ENCODE measurements around the gene PAXIP1.

PAXIP1 gene

DNA sequence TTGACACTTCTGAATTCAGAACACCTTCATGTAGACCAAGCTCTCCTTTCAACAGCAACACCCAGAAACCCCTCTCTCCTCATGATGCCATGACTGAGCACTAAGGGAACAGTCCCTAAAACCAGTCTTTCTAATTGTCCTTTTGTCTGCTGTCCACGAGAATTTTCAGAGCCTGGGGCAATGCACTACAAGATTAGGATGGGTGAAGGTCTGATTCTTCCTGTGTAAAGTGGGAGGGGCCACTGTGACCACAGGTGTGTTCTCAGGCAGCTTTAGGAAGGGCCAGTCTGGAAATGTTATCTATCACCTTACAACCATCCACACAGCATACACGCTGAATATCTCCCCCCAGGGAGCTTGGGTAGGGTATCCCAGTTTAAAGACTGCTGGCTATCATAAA, 7.9 kb downstream of the PAXIP1 start:
- no peak for DNase-seq (ENCODE audit: low spot score)

DNA sequence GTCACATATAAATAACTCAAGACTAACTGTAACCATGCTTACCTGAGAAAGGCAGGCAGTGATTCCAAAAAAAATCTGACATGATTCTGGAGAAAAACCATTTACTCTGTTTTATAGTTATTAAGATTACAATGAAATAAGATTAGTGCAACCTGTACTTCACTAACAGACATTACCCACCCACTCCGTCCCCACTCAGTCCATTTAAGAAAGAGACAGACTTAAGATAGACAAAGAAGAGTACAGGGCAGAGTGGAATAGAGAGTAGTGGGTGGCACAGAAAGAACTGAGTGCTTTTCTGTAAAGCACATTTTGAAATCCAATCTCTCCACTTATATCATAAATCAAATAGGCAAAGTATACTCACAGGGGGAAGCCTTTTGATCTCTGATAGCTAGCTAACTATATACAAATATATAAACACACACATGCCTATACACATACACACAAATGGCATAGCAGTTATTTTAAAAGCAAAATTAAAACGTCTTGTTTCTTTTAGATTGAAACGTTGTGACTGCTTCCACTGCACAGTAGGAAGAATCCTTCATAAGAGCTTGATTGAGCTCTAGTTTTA, 11.9 kb downstream of the PAXIP1 start:
- no peak for DNase-seq (ENCODE audit: low spot score)

DNA sequence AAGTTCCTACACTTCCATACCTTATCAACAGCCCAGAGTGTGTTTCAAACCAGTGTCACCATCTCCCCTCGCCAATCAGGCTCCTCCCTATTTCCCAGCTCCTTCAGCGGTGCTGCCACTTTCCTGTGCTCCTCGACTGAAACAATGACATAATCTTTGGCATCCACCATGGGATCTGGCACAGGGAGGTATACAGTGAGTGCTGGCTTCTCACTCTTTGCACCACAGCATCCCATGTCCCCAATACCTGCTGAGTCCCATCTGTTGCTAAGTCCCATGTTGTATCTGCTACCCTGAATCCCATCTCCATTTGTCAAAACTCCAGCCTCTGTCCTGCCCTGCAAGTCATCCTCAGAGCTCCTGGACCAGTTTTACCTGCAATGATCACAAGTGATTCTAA, 15.4 kb downstream of the PAXIP1 start:
- DNase-seq (ENCODE audit: low spot score) = no peak

DNA sequence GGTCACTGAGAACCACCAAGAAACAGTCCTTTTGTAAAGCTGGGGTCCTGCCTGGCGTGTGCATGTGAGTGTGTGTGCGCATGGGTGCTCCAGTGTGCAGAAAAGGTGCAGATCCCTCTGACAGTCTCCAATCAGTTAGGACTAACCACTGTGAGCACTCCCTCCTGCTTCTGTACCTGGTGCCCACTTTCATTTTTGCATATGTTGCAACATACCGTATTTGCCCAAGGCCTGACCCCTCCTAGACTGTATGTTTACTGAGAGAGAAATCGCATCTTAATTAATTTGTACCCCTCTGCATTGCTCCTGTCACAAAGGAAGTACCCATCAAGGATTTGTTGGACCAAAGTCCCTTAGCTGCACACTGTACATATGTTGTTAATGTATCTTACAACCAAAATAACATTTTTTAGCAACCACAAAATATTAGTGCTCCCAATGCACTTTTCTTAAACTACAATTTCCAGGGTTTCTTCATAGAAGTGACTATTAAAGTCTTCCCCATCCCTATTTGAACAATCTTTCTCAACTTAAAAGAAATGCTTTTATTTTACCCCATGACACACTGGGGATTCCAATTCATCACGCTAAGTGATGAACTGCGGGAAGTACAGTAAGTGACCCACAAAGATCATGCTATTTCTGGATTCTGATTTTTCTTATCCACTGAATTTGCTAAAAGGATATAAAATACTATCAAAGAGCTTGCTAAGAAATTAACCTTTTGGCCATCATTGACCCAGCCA, 16.6 kb downstream of the PAXIP1 start:
- no peak for DNase-seq (ENCODE audit: low spot score)

DNA sequence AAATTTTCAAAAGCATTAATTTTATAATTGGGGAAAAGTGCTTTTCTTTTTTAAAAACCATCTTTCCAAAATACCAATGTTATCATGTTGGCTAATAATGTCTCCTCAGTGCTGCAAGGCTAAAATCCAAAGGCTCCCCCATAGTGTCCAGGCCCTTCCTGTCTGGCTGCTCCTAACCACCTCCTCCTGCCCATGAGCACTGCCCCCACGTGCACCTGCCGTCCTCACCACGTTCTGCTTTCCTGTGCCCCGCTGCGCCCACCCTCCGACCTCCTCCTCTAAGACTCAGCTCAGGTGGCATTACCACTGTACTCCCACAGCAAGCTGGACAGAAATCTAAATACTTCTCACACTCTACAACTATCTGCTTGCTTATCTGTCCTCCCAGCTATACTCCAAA, 17.7 kb downstream of the PAXIP1 start:
- no peak for DNase-seq (ENCODE audit: low spot score)

DNA sequence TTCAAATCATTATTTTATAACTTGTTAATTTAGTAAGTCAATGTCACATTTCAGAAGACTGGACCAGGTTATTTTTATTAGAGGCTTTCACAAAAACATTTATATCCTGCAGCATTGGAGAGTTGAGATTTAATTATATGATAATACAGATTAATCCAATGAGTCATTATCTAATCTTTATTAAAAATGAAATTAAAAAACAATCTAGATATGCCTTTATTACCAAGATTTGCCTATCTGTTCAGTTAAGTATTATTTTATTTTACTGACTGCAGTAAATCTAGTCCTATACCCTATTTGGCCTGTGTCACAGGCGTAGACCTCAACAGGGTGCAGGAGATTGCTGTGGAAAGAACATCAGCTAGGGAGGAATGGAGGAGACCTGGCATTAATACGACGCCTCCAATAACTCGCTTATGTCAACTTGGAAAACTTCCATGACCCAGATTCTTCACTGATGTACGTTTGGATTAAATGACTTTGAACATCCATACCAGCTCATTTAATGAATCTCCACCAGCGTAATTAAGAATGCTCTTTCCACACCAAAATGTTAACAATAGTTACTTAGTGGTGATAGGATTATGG, 18.2 kb downstream of the PAXIP1 start:
- no peak for DNase-seq (ENCODE audit: low spot score)

DNA sequence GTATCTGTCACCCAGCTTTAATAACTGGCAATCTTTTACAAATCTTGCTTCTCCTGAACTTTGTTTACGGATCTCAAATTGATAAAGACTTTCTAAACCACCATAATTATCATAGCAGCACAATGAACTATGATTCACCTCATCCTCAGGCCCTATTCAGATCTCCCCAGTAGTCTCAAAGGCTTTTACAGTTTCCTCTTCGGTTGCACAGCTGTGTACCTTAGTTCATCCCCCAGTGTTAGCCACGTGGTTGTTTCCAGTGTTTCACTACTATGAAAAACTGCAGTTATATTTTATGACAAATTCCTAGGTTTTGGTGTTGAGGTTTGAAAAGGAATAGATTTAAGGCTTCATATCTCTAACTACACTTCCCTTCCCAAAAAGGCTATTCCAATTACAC, 24.9 kb downstream of the PAXIP1 start:
- no peak for DNase-seq (ENCODE audit: low spot score)

DNA sequence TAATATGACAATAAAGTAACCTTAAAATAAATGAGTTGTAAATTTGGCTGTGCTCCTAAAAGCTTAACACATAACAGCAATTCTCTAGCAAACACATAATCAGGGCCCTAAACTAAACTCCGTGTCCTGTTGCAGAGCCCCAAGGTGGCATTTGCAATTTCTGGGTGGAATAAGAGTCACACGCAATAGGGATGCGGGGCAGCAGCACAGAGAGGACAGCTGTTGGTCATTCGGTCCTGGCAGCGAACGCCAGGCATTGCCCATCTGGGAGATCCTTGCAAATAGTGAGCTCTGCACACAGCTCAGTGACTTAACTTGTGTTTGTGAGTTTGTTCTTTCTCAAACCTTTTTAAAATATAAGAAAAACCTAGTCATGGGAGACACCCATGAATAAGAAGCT, 25.7 kb downstream of the PAXIP1 start:
- no peak for DNase-seq (ENCODE audit: low spot score)

DNA sequence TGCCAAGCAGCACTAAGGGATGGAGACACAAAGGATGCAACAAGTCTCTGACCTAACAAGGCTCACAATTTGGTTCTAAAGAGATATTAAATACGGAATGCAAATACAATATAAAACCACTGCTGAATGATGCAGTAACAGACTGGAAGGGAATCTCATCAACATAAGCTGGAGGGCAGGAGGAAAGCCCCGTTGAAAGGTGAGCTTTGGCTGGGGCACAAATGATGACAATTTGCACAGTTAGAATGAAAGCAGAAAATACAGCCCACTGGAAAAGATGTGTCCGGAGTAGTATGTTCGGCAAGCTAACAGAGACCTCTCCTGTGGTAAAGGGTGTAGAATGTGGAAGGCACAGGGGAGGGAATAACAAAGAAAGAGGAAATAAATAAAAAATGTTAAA, 26.1 kb downstream of the PAXIP1 start:
- DNase-seq (ENCODE audit: low spot score) = no peak

DNA sequence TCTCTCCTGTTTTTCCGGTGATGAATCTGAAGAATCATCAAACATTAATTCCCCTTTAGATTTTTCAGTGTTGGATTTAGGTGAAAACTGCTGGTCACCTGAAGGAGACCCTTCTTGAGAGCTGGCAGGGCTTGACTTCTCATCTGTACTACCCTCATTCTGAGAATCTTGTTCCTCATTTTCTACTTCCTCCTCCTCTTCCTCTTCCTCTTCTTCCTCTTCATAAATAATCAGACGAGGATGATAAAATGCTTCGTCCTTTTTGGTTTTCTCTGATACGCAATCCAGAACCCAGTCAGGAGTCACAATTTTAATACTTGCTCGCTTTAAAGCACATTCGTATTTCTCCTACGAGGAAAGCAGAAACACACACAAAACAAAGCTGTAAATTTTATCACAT, 26.9 kb downstream of the PAXIP1 start:
- no peak for DNase-seq (ENCODE audit: low spot score)

DNA sequence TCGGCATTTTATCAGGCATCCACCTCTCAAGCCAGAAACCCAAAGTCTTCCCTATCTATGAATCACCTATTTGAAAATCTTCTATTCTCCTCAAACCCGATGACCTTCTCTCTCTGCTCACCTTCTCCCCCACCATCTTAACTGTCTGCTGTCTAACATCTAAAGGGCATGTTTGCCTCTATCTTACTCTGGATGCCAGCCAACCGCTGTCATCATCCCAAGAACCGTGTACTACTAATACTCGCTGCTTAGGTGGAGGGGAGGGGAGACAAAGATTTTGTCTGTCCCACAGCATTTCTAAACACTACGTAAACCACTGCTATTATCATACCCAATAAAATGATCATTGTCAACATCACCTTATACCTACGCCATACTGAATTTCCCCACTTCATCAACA, 29.5 kb downstream of the PAXIP1 start:
- no peak for DNase-seq (ENCODE audit: low spot score)

DNA sequence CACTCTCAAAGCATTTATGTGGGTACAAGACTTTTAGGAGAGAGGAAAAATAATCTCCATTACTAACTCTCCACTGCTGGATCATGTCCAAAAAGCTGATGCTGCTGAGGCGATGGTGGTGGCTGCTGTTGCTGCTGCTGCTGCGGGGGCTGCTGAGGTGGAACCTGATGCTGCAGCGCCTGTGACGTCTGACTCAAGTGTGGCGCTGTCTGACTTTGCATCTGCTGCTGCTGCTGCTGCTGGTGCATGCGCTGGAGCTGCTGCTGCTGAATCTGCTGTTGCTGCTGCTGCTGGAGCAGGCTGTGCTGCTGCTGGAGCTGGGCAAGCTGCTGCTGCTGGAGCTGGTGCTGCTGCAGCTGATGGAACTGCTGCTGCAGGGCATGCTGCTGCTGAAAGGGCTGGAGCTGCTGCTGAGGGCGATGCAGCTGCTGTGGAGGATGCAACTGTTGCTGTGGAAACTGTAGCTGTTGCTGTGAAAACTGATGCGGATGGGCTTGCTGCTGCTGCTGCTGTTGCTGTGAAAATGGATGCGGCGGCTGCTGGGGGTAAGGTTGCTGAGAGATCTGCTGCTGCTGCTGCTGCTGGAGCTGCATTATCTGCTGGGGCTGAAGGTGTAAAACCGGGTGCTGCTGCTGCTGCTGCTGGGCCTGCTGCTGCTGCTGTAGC, 34.5 kb downstream of the PAXIP1 start:
- DNase-seq (ENCODE audit: low spot score) = no peak

DNA sequence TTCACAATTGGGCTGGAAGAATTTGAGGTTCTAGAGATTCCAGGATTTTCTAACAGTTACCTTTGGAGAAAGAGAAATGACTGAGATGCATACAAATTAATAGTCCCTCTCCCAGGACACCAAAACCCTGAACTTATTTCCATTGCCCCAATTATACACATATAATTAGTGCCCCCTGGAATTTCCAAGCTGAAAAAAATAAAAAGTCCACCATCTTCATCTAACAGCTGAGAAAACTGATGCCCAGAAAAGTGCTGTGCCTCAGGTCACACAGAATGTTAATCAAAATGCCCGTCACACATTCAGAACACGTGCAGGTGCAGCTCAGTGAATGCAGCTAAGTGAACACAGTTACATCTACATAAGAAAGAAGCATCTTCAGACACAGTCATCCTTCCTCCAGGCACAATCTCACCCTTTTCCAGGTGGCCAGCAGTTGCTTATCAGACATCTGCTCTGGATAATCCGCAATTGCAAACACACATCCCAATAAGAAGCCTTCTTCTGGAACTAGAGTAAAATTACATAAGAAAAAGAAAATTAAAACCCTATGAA, 35.4 kb downstream of the PAXIP1 start:
- no peak for DNase-seq (ENCODE audit: low spot score)

DNA sequence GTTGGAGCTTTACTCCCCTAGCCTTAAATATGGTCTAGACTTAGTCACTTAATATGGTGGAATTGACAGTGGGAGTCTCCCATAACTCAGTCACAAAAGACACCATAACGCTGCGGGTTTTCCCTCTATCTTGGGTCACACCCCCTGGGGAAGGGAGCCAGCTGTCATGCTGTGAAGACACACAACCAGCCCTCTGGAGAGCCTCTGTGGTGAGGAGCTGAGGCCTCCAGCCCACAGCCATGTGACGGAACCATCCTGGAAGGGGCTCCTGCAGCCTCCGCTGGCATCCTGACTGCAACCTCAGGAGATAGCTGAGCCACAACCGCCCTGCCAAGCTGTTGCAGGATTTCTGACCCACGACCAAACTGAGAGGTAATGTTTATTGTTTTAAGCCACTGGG, 37.9 kb downstream of the PAXIP1 start:
- no peak for DNase-seq (ENCODE audit: low spot score)

DNA sequence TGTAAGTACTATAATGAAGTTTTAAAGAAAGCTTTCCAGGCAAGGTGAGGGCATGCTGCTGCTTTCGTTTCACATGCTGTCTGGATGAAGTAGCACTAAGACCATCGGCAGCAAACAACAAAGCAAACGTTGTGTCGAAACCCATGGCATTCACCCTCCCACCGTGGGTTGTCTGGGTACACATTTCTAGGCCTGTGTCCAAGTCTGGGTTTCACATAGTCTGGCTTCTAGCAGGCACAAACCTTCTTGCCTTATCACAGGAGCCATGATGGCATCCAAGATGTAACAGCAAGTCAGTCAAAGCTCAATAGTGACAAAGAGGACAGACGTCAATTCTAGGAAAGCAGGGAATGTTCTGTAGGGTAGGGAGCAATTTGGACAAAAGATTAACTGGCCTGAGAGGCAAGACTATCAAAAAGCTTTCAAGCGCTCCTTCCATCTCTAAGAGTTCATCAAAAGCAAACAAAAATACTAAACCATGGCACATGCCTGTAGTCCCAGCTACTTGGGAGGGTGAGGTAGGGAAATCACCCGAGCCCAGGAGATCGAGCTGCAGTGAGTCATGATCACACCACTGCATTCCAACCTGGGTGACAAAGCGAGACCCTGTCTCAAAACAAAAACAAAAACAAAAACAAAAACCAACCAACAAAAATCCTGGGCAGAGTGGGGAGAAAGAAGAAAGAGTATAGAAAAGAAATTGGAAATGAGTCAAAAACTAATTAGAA, 42.7 kb downstream of the PAXIP1 start:
- DNase-seq (ENCODE audit: low spot score) = peak; percentile 81

DNA sequence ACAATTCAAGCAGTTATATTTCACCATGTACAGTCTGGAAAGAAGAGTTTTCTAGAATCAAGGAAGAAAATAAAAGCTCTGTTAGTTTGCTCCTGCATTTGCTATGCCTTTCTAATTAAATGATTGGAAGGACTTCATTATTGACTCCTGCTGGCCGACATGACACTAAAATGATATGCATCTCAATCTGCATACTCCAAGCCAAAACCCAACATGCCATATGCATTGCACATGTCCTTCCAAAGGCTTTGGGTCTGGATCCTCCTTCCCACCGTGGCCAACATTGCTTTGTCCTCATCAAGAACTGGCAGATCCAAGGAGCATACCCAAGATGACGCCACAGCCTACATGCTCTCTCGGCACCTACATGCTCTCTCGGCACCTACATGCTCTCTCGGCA, 46.5 kb downstream of the PAXIP1 start:
- DNase-seq (ENCODE audit: low spot score) = no peak

DNA sequence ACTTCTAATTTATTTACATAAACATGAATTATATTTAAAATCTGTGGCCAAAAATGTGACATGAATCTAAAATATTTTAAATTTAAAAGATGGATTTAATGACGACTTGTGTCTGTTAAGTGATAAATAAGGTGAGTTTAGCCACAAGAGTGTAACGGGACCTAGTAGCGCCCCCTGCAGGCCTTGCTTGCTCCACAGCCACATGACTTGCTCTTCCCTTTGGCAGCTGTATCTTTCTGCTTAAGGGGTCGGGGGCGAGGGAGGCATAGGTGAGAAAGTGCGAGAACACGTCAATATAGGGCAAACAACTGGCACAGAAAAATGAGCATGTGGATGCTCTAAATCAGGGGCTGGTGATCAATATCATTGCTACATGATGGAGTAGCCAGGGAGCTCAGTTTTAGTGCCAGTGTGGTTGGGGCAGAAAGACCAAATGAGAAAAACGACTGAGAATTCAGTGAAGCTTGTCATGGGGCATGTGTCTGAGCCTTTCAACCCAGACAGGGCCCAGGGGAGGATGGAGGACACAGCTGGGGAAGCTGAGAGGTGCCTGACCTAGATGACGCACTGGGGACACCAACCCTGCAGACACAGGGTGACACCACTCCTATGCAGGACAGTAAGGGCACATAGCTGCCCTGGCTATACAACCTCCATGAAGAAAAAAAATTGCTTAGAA, 49.8 kb downstream of the PAXIP1 start:
- DNase-seq (ENCODE audit: low spot score) = peak; percentile 46

DNA sequence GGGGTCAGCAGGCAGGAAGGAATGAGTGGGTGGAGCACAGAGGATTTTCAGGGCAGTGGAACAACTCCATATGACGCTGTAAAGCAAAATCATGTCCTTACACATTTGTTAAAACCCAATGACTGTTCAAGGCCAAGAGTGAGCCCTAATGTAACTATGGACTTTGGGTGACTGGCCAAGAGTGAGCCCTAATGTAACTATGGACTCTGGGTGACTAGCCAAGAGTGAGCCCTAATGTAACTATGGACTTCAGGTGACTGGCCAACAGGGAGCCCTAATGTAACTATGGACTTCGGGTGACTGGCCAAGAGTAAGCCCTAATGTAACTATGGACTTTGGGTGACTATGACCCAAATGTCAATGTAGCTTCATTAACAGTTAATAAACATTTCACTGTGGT, 52.0 kb downstream of the PAXIP1 start:
- DNase-seq (ENCODE audit: low spot score) = no peak

DNA sequence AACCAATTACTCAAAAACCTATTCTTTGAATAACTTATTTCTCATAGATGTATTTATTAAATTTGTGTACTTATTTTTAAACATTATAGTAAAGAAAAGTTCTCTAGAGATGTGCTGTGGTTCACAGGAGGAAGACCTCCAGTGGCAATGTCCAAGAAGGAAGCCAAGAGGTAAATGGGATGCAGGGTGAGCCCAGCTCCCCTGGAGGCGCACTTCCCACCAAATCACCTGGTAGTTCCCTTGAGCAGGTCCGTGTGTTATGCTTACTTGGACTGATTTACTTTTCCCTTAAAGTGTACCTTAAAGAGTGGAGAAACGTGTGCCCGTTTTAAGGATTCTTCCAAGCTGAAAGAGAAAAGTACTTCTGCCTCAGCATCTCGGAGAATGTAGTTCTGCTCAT, 55.3 kb downstream of the PAXIP1 start:
- DNase-seq (ENCODE audit: low spot score) = no peak

DNA sequence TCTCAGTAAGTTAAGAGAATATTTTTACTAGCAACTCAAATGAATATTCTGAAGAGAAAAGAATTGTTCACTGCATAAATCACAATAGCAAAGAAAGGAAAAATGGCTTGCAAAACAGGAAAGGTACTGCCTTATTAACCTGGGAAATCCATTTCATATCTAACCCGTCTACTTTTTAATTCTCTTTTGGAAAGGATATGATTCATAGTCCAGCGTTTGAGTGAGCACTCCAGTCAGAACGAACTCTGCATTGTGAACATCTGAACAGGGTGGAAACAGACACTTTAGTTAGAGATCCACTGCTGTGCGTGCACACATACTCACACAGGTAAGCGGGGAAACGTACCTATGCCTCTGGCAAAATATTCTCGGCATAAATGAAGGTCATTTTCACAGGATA, 56.8 kb downstream of the PAXIP1 start:
- DNase-seq (ENCODE audit: low spot score) = no peak

DNA sequence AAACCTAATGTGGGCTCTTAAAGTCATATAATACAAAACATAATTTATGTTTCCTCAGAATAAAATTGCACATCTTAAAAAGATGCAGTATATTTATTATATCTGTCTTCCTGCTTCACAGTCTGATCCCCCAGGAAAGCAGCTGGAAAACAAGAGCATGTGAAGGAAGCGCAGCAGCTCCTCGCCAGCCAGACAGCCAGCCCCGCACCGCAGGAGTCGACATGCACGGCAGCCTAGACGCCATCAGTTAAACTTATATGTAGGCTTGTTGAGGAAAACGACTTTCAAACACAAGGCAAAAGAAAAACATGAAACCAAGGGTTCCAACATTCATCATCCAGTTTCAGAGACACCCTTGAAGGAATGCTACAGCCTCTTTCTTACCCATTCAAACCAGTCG, 59.0 kb downstream of the PAXIP1 start:
- no peak for DNase-seq (ENCODE audit: low spot score)

DNA sequence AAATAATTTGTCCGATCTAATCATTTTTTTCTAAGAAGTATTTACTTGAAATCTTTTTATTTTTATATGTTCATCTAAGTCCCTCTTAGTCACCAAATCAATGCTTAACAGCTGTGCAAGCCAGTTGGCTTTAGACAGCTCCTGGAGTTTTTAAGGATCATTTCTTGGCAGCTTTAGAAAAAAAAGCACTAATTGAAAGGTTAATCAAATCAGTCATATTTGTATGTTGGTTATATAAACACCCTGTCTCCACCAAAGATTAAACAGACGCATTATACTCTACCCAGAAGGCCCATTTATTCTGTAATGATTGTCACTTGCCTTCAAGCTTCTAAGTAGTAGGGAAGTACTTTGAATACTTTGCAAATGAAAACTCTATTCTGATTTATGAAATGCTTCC, 60.2 kb downstream of the PAXIP1 start:
- DNase-seq (ENCODE audit: low spot score) = no peak
